Measurements from ENCODE around the gene DYNC1H1.

DNA sequence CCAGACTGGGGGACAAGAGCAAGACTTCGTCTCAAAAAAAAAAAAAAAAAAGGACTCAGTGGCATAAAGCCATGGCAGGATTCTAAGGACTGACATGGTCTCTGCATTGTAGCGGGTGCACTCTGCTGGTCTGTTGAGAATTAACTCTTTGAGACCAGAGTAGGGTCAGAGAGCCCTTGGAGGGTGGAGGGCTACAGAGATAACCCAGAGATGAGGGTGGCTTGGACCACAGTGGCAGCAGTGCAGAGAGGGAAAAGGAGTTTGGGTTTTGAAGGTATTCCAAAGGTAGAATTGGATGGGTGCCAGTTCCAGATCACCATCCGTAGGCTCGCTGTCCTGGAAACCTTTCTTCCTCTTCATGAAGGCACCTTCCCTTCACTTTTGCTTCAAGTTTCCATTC, 14.3 kb upstream of the DYNC1H1 start:
- TF ChIP-seq CTCF (IDR thresholded peaks at IDR 0.05) (no peak), POLR2A (IDR thresholded peaks at IDR 0.05) (no peak)

Measured in adrenal gland (tissue), 5 donors.